ENCODE data around the gene OR10G8. TPM values are rescaled to one million over a fixed set of nuclear protein-coding genes. Genes with fewer than 3 reads are reported as not detected.
"Not testable (repeated sequence)": the region's sequence is repeated elsewhere in the genome, so short reads cannot be mapped to it uniquely, and the experiment has no call there.

The OR10G8 gene, protein sequence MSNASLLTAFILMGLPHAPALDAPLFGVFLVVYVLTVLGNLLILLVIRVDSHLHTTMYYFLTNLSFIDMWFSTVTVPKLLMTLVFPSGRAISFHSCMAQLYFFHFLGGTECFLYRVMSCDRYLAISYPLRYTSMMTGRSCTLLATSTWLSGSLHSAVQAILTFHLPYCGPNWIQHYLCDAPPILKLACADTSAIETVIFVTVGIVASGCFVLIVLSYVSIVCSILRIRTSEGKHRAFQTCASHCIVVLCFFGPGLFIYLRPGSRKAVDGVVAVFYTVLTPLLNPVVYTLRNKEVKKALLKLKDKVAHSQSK
- not detected for total RNA-seq
- 0 reads per million in 2 donors for total RNA-seq

DNA sequence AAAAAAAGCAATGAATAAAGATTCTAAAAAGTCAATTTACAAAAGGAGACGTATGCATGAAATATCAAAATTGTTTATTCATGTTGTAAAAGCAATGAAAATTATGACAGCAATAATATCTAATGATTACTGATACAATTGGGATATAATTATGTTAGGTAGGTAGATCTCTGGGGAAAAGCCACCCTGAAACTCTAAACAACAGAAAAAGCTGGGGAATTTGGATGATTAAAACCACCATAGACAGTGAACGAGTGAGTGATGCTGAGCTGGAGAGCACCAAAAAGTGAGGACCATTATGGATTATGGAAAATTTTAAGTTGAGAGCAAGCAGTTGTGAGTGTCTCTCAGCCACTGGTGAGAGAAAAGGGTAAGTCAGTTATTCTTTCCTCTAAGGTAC is at the start of gene OR10G8:
Gene OR10G8, plus strand, starts transcription at position 301 of the 400 bp plus-strand sequence. CDS start 2,825 bp downstream, outside the sequence.
- Mint-ChIP-seq H3K27me3 (peaks cover 9% of the 10 kb centered on the region), H3K4me3 (no peak within 1 kb of the TSS), H3K27ac (no peak within 1 kb of the TSS), H3K36me3 (ENCODE audit: low read depth) (no peaks in the 10 kb centered on the region), H3K4me1 (no peaks in the 10 kb centered on the region)
- ATAC-seq (no peak), DNase-seq (no peak)
- no peaks in the 10 kb centered on the region for H3K9me3 ChIP-seq (ENCODE audit: control insufficient read depth, low read length, poor library complexity, severe bottlenecking)

DNA sequence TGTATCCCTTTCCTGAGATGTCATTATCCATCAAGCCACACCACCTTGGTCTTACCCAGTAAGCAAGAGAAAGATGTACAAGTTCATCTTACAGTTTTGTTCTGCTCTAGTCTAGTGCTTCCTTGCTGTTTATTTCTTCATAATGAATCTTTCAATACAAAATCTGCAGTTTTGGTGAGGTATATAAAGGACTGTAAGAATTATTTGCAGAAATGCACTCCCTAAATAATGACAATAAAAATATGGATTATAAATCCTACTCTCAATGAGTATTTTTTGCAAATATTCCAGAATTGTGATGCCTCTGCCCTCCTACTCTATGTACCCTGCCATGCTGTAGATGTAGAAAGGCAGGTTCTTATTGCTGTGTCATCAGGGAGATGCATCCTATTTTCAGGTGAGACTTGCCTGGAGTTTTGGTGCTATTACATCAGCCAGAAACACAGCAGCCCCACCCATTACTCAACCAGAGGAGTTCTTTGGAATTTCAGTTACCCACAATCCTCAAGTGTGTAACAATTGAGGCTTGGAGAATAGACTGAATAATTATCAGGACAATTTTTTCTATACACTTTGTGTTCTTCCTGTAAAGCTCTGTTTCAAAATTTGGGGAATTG is 48.8 kb upstream of the OR10G8 start, which contains the start of gene OR10S1:
Gene OR10S1, minus strand, starts transcription at position 51 of the 617 bp plus-strand sequence. CDS start 117 bp downstream, outside the sequence.
- ATAC-seq: no peak
- Mint-ChIP-seq H3K27ac (no peak within 1 kb of the TSS), H3K4me3 (no peak within 1 kb of the TSS), H3K36me3 (ENCODE audit: low read depth) (no peaks in the 10 kb centered on the region), H3K27me3 (no peaks in the 10 kb centered on the region), H3K4me1 (no peaks in the 10 kb centered on the region)
- no peak for DNase-seq
- no peaks in the 10 kb centered on the region for H3K9me3 ChIP-seq (ENCODE audit: control insufficient read depth, low read length, poor library complexity, severe bottlenecking)

DNA sequence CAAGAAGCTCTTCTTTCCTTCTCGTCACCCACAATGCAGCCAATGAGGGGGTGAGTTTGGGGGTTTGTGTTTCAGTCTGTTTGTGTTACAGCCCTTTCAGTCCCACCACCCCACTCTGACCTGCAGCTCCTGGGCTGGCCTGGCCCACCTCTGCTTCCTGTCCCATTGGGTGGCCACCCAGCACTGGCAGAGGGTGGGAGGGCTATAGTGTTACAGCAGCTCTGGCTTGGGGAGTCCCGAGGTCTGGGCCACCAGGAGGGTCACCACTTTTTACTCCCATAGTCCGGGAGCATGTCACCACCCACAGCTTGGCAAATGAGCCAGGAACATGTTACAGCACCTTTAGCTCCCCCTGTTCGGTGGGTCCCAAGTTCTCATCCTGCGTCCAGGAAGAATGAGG is 47.3 kb upstream of the OR10G8 start:
- Mint-ChIP-seq H3K27me3 (no peaks in the 10 kb centered on the region), H3K4me3 (no peak overlapping the region), H3K4me1 (no peaks in the 10 kb centered on the region), H3K36me3 (ENCODE audit: low read depth) (no peaks in the 10 kb centered on the region), H3K27ac (no peak overlapping the region)
- ATAC-seq (no peak), DNase-seq (no peak)
- no peaks in the 10 kb centered on the region for H3K9me3 ChIP-seq (ENCODE audit: control insufficient read depth, low read length, poor library complexity, severe bottlenecking)

DNA sequence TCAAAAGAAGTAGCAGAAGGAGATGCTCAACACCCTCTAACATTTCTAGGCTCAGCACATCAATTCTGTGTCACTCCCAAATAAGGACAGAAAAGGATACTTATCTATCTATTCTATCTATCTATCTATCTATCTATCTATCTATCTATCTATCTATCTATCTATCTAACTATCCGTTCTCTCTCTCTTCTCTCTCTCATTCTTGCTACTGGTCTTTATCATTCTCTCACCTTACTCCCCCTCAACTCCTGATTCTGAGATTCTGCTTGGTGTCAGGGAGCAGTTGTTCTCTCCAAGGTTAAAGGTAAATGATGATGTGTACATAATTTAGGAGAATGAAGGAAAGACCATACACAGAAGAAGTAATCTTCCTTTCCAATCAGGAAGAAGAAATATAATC is 31.5 kb upstream of the OR10G8 start, which contains the start of gene OR10G6:
Gene OR10G6, minus strand, starts transcription at position 43 of the 400 bp plus-strand sequence. Its CDS starts 0 bp downstream, at position 43.
- DNase-seq (no peak), ATAC-seq (no peak)
- peaks cover 5% of the 10 kb centered on the region for H3K27me3 Mint-ChIP-seq
- no peaks in the 10 kb centered on the region for H3K9me3 ChIP-seq (ENCODE audit: control insufficient read depth, low read length, poor library complexity, severe bottlenecking)
- no peak within 1 kb of the TSS for H3K4me3 Mint-ChIP-seq
- H3K27ac Mint-ChIP-seq: no peak within 1 kb of the TSS
- no peaks in the 10 kb centered on the region for H3K36me3 Mint-ChIP-seq (ENCODE audit: low read depth)
- H3K4me1 Mint-ChIP-seq: no peaks in the 10 kb centered on the region

DNA sequence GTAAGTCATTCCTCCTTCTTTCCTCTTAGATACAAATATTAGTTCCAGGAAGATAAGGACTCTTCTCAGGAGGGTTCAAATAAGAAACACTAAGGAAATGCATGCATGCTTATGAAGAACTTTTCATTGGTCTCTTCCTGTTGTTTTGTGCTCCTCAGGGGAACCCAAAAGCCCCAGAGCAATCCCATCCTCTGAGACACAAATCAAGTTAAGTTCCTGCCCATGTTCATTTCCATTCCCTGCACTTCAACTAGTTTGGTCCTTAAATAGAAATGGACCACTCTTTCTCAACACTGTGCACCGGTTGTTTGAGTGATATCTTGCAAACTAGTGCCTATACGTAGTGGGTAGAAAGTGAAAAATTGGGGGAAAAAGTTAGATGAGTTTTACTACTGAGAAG is 13.9 kb upstream of the OR10G8 start, which contains the start of gene OR10G4:
Gene OR10G4, plus strand, starts transcription at position 301 of the 400 bp plus-strand sequence. CDS start 2,578 bp downstream, outside the sequence.
- H3K36me3 Mint-ChIP-seq (ENCODE audit: low read depth): no peaks in the 10 kb centered on the region
- no peaks in the 10 kb centered on the region for H3K4me1 Mint-ChIP-seq
- H3K4me3 Mint-ChIP-seq: no peak within 1 kb of the TSS
- no peaks in the 10 kb centered on the region for H3K9me3 ChIP-seq (ENCODE audit: control insufficient read depth, low read length, poor library complexity, severe bottlenecking)
- no peak within 1 kb of the TSS for H3K27ac Mint-ChIP-seq
- DNase-seq (no peak), ATAC-seq (no peak)
- H3K27me3 Mint-ChIP-seq: peaks cover 15% of the 10 kb centered on the region

DNA sequence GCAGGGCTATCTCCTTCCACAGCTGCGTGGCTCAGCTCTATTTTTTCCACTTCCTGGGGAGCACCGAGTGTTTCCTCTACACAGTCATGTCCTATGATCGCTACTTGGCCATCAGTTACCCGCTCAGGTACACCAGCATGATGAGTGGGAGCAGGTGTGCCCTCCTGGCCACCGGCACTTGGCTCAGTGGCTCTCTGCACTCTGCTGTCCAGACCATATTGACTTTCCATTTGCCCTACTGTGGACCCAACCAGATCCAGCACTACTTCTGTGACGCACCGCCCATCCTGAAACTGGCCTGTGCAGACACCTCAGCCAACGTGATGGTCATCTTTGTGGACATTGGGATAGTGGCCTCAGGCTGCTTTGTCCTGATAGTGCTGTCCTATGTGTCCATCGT is 10.8 kb upstream of the OR10G8 start:
- H3K27ac Mint-ChIP-seq; H3K36me3 Mint-ChIP-seq (ENCODE audit: low read depth); H3K27me3 Mint-ChIP-seq; H3K4me3 Mint-ChIP-seq; DNase-seq; ATAC-seq; H3K4me1 Mint-ChIP-seq; H3K9me3 ChIP-seq (ENCODE audit: control insufficient read depth, low read length, poor library complexity, severe bottlenecking): not testable (repeated sequence)

DNA sequence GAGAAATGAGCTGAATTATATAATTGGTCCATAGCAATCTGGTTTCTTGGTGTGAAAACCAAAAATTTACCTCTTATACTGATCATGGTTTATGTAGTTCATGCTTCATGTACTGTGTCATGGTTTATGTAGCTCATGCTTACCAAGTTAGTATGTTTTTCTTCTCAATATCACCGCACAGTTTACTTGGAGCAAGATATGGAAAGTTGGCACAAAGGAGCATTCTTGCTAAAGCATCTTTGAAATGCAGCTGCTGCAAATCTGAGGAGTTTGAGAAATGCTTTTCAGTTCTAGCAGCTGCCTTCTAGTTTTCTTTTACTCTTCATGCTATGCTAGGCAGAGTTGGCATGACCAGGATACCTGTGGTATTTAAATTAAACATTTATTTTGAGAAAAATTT is 10.1 kb downstream of the OR10G8 start:
- H3K36me3 Mint-ChIP-seq (ENCODE audit: low read depth): no peaks in the 10 kb centered on the region
- H3K27ac Mint-ChIP-seq: no peak overlapping the region
- no peak for ATAC-seq

DNA sequence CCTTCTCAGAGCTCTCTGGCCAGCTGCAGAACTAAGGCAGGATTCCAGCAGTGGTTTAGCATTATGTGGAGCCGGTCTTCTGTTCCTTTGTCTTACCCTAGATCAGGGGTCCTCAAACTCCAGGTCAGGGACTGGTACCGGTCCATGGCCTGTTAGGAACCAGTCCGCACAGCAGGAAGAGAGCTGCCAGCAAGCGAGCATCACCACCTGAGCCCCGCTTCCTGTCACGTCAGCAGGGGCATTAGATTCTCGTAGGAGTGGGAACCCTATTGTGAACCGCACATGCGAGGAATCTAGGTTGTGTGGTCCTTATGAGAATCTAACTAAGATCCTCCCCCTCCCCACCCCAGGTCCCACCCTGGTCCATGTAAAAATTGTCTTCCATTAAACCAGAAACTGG is 13.0 kb downstream of the OR10G8 start:
- no peak for DNase-seq
- peaks cover 23% of the 10 kb centered on the region for H3K27me3 Mint-ChIP-seq
- H3K36me3 Mint-ChIP-seq (ENCODE audit: low read depth): no peaks in the 10 kb centered on the region
- H3K27ac Mint-ChIP-seq: no peak overlapping the region
- no peak for ATAC-seq
- no peaks in the 10 kb centered on the region for H3K9me3 ChIP-seq (ENCODE audit: control insufficient read depth, low read length, poor library complexity, severe bottlenecking)
- H3K4me3 Mint-ChIP-seq: no peak overlapping the region
- peaks cover 2% of the 10 kb centered on the region for H3K4me1 Mint-ChIP-seq

More for the DNA sequence above, 10.1 kb downstream of the OR10G8 start:
- H3K4me1 Mint-ChIP-seq: peaks cover 2% of the 10 kb centered on the region
- H3K9me3 ChIP-seq (ENCODE audit: control insufficient read depth, low read length, poor library complexity, severe bottlenecking): no peaks in the 10 kb centered on the region
- H3K4me3 Mint-ChIP-seq: no peak overlapping the region
- DNase-seq: no peak
- H3K27me3 Mint-ChIP-seq: peaks cover 23% of the 10 kb centered on the region

DNA sequence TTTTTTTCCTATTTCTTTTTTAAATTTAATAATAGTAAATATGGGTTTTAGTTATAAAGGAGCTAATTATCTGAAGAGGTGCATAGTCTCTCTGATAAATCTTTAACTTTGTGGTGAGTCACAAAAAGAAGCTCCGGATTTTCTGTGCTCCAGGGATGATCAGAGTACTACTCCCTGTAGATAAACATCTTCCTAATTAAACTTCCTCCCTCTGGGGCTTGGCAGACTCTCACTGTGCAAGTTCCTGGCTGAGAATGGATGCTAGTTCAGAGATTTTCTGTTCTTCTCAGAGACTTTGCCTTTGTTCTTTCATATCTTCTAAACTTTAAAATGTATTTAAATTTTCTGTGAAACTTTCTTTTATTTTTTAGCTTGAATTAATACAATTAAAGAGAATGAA is 14.7 kb downstream of the OR10G8 start, which contains the start of gene OR10G7:
Gene OR10G7, minus strand, starts transcription at position 72 of the 400 bp plus-strand sequence. CDS start 2,324 bp downstream, outside the sequence.
- H3K4me3 Mint-ChIP-seq: no peak within 1 kb of the TSS

DNA sequence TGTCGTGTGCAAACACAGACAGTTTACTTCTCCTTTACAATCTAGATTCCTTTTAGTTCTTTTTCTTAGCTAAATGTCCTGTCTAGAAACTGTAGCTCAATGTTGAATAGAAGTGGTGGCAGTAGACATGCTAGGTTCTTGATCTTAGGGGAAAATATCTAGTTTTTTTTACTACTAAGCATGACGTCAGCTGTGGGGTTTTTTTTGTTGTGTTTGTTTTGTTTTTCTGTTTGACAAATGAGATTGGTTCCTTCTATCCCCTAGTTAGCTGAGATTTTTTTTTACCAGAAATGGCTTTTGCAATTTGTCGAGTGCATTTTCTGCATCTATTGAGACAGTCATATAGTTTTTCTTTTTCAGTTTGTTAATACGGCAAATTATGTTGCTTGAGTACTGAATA is 16.8 kb downstream of the OR10G8 start:
- no peak overlapping the region for H3K27ac Mint-ChIP-seq
- ATAC-seq (no peak), DNase-seq (no peak)
- H3K9me3 ChIP-seq (ENCODE audit: control insufficient read depth, low read length, poor library complexity, severe bottlenecking): no peaks in the 10 kb centered on the region
- peaks cover 2% of the 10 kb centered on the region for H3K4me1 Mint-ChIP-seq
- no peaks in the 10 kb centered on the region for H3K36me3 Mint-ChIP-seq (ENCODE audit: low read depth)
- H3K4me3 Mint-ChIP-seq: no peak overlapping the region
- H3K27me3 Mint-ChIP-seq: peaks cover 30% of the 10 kb centered on the region

More for the DNA sequence above, 14.7 kb downstream of the OR10G8 start, which contains the start of gene OR10G7:
- H3K27me3 Mint-ChIP-seq: peaks cover 20% of the 10 kb centered on the region
- no peak for ATAC-seq
- H3K27ac Mint-ChIP-seq: no peak within 1 kb of the TSS
- DNase-seq: no peak
- H3K9me3 ChIP-seq (ENCODE audit: control insufficient read depth, low read length, poor library complexity, severe bottlenecking): no peaks in the 10 kb centered on the region
- H3K4me1 Mint-ChIP-seq: peaks cover 2% of the 10 kb centered on the region
- H3K36me3 Mint-ChIP-seq (ENCODE audit: low read depth): no peaks in the 10 kb centered on the region

DNA sequence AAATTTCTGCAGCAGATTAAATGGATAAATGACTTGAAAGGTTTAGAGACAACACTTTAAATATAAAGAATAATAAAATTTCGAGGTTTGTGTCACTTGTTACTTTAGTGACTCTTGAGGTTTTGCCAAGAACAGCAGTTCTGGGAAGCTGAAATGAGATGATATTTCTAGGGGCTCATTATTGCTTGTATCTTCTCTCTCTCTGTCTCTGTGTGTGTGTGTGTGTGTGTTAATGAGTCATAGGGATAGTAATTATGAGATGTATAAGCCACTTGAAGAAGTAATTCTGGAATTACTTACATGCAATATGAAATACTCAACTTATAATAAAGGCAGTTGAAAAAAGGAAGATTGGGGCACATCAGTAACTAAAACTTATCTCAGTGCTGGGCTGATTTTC is 24.1 kb downstream of the OR10G8 start:
- H3K27ac Mint-ChIP-seq: no peak overlapping the region
- no peak overlapping the region for H3K4me3 Mint-ChIP-seq
- ATAC-seq (no peak), DNase-seq (no peak)
- no peaks in the 10 kb centered on the region for H3K36me3 Mint-ChIP-seq (ENCODE audit: low read depth)
- H3K9me3 ChIP-seq (ENCODE audit: control insufficient read depth, low read length, poor library complexity, severe bottlenecking): no peaks in the 10 kb centered on the region
- H3K27me3 Mint-ChIP-seq: peaks cover 36% of the 10 kb centered on the region
- no peaks in the 10 kb centered on the region for H3K4me1 Mint-ChIP-seq

DNA sequence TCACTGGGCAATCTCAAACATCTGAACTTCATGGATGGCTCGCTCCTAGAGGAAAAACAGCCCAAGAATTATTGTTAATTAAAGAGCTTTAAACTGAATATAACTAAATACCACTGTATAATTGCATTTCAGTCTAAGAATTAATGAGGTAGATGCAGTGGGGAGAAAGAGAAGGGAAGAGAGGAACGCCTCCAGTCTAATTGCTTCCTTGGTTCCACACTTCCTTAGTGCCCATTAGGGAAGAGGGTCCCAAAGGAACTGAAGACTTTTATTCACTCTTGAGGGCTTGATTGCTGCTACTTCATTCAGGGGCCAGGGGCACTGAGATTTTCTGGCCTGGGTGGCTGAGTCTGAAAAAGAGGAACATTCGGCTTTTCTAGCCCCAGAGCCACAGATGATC is 26.4 kb downstream of the OR10G8 start:
- Mint-ChIP-seq H3K4me1 (no peaks in the 10 kb centered on the region), H3K27me3 (peaks cover 23% of the 10 kb centered on the region)

DNA sequence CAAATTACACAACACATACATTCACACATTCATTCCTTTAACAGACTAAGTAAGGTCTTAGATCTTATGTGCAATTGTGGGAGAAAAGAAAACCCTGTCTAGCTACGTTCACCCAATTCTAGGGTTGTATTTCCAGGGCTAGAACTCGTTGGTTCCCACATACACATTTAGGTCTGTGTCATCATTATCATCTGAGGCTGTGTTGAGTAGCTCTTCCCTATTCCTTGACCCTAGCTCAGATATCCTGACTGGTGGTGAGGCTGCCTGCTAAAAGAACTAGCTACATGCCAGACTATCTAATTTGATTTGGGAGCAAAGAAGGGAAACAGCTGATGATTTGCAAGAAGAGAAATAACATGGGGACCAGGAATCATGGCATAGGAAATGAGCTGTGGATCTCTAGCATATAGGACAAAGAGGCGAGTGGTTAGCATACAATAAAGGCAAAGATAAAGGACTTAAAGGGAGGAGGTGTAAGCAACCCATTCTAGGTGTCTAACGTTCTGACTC is 42.1 kb downstream of the OR10G8 start:
- DNase-seq (no peak), ATAC-seq (no peak)
- Mint-ChIP-seq H3K4me3 (no peak overlapping the region), H3K27ac (no peak overlapping the region), H3K36me3 (ENCODE audit: low read depth) (no peaks in the 10 kb centered on the region), H3K27me3 (peaks cover 72% of the 10 kb centered on the region), H3K4me1 (peaks cover 11% of the 10 kb centered on the region)
- no peaks in the 10 kb centered on the region for H3K9me3 ChIP-seq (ENCODE audit: control insufficient read depth, low read length, poor library complexity, severe bottlenecking)

More for the DNA sequence above, 26.4 kb downstream of the OR10G8 start:
- ATAC-seq (no peak), DNase-seq (no peak)
- Mint-ChIP-seq H3K36me3 (ENCODE audit: low read depth) (no peaks in the 10 kb centered on the region), H3K27ac (no peak overlapping the region), H3K4me3 (no peak overlapping the region)
- H3K9me3 ChIP-seq (ENCODE audit: control insufficient read depth, low read length, poor library complexity, severe bottlenecking): no peaks in the 10 kb centered on the region
